NCI-H2196 (cell line): ENCODE measurements around the gene TTYH2.

Source experiments
- DNase-seq: peaks from one replicate; lab custom pipeline; 2025; ENCODE audit not compliant: unreplicated experiment; lab: John Stamatoyannopoulos, UW

Gene TTYH2

GRCh38 chr17:74213861-74214391 lies 555 bp downstream of the TTYH2 start:
- DNase-seq = no peak

DNA sequence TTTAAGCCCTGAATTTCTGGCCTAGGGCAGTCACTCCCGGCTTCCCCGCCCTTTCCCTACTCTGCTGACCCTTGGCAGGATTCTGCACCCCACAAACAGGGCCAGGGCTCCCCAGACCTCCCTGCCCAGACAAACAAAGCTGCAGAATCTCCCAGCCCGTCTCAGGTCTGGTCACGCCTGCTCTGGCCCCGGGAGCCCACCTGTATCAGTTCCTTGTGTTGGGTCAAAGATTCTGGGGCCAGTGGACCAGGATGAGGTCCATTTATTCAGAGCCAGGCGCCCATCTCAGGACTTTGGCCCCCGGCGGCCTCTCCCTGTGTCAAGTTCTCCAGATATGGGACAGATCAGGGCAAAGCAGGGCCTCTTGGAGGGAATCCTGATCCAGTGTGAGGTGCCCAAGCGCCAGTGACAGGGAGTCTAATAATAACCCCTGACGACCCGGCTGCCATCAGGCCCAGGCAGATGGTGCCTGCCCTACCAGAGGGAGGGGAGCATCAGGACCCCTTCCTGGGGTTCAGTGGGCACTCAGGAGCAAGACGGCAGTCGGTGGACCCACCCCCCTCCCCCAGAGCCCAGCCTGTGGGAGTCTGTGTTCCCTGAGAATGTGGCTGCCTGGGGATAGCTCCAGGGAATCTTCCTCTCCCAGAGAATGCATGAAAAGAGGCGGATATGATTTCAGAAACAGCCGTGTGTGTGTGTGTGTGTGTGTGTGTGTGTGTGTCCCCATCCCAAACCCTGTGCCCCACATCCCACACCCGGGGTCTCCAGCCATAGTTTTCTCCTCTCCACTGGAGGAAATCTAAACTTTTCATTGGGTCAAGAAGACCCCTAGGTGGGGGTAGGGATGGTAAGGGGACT lies 1.3 kb downstream of the TTYH2 start:
- DNase-seq = no peak

GRCh38 chr17:74215342-74215727 lies 2.0 kb downstream of the TTYH2 start:
- DNase-seq = no peak

DNA sequence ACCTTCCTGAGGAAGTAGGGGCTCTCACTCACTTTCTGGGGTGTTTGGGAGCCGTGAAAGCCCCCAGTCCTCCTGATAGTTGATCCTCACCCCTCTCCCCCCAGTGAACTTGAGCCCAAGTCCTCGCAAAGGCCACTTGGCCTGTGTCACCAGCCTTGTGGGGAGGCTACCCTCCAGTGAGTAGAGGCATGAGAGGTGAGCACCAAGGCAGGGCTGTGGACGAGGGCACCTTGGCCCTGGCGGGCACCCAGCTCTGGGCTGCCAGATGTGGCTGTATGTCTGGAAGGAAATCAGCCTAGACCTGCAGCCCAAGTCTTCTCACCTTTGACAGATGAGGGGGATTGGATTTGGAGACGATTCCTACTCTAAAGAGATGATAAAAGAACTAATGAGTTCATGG lies 3.1 kb downstream of the TTYH2 start:
- DNase-seq = no peak

DNA sequence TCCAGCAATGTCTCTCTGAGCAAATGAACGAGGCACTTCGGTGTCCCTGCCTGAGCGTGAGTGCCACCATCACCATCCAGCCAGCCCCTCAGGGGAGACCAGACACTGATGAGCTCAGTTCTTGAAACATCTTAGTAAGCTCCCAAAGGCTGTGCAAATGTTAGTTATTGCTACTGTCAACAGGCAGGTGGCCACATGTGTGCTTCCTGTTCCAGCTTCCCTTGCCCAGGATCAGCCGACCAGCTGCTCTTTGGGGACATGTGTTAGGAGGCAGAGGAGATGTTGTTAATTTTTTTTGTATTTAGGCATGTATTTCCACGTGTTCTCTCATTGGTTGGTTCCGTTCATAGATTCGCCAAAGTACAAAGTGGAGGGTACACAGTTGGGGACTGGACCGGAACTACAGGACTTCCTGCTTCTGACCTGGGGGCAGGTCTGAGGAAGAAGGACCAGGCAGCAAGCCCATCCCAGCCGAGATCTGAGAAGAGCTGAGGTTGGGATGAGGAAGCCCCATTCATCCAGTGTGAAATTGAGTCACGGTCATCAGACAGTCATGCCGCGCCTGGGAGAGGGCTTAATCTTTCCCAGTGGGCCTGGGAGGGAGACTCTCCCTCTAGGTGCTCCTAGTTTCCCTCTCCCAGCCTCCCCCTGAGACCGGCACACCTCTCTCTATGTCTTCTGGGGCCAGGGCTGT lies 3.8 kb downstream of the TTYH2 start:
- DNase-seq = peak; percentile 37

GRCh38 chr17:74217888-74218287 lies 4.5 kb downstream of the TTYH2 start:
- no peak for DNase-seq

- DNase-seq = no peak
These were observed 5.1 kb downstream of the TTYH2 start for GRCh38 chr17:74218436-74218835.

DNA sequence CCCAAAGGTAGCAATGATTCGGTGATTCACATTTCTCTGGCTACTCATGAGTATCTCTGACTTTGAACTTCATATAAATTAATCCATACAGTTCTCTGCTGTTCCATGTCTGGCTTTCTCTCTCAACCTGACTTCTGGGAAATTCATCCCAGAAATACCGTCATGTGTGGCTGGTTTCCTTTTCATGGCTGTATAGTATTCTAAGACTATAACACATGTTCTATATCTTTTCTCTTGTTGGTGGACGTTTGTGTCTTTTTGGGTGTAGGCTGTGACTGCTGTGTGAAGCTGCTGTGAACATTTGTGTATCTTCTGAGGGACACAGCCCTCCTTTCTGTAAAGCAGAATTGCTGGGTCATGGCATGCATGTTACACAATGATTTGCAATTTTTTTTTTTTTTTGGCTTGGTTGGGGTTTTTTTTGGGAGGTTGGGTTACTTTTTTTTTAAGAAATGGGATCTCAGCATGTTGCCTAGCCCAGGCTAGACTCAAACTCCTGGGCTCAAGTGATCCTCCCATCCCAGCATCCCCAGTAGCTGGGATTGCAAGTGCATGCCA lies 6.3 kb downstream of the TTYH2 start:
- no peak for DNase-seq

DNA sequence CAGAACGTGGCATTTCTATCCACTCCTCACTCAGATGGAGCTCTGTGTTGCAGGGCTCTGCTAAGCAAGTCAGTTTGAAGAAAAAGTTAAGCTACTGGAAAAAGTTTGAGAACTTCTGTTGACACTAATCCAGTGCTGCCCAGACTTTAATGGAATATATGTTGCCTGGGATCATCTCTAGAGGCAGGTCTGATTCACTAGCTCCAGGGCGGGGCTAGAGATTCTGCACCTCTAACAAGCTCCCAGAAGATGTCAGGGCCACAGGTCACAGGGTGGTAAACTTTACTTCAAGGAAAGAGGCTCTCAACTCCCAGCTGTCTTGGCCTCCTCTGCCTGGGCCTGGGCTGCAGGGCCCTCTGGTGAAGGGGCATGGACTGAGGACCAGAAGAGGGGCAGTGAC lies 6.8 kb downstream of the TTYH2 start:
- no peak for DNase-seq

DNA sequence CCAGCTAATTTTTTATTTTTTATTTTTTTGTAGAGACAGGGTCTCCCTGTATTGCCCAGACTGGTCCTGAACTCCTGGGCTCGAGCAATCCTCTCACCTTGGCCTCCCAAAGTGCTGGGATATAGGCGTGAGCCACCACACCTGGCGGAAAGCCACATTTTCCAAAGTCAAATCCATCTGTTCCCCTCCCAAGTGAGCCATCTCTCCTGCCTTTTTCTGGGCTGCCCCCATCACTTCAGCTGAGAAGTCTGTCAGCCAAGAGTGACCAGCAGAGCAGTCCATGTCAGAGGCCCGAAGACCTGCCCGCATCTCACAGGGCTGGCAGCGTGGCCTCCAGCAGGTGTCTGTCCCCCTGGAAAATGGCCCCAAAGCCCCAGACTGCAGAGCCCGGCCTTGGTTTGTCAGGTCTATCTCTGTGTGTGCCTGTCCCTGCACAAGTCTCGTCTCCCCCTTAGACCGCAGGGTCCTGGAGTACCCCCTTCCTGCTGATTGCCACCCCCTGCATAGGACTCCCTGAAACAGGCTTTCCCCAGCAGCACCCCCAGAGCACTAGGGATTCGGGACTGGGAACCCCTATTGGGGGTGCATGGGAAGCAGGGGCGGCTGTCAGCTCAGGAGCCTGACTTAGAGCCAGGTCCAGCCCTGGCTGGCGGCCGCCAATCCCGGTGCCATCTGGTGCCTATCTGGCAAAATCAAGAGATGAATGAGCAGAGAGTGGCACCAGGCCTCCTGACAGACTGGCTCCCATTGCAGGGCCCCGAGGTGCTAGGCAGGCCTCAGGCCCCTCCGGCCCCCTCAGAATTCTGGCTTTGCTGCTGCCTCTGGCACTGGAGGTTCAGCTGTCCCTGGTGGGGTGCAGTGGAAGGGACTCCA lies 7.8 kb downstream of the TTYH2 start:
- no peak for DNase-seq

DNA sequence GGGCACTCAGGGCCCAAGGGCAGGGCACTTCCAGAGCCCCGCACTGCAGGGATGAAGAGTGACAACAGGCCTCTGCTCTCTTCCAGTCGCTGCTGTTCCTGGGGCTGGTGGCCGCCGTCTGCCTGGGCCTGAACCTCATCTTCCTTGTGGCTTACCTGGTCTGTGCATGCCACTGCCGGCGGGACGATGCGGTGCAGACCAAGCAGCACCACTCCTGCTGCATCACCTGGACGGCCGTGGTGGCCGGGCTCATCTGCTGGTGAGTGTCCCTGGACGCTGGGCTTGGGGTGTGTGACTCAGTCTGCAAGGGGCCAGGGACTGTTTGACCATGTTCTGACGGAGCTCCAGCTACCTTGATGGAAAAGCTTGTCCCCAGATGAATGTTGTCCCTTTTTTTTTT lies 9.0 kb downstream of the TTYH2 start:
- DNase-seq = no peak

GRCh38 chr17:74223901-74224300 lies 10.5 kb downstream of the TTYH2 start:
- no peak for DNase-seq

DNA sequence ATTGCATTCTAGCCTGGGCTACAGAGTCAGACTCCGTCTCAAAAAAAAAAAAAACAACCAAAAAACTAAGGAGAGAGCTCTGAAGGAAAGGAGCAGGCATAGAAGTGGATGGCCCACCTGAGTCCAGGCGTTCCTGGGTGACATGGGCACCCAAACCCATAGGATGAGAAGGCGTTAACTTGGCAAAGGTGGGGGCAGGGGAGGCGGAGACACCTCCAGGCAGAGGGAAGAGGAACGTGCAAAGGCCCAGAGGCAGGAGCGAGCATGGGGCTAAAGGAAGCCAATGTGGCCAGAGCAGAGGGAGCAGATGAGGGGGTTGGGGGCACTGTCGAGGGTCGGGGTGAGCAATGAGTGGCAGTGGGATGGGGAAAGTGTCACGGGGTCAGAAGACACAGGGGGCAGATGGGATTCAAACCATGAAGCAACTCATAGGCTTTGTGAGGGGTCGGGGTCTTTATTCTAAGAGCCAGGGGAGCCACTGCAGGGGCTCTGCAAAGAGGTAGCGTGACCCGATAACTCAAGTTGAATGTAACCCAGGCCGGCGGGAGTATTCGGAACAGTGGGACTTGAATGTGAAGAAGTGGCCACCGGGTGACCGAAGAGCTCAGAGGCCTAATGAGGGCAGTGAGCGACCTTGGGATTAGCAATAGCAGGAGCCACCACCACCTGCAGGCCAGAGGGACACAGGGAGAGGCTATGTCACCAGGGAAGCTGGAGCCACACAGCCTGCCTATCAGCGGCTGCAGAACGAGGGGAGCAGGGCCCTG lies 11.8 kb downstream of the TTYH2 start:
- no peak for DNase-seq

GRCh38 chr17:74226252-74226651 lies 12.9 kb downstream of the TTYH2 start:
- no peak for DNase-seq

DNA sequence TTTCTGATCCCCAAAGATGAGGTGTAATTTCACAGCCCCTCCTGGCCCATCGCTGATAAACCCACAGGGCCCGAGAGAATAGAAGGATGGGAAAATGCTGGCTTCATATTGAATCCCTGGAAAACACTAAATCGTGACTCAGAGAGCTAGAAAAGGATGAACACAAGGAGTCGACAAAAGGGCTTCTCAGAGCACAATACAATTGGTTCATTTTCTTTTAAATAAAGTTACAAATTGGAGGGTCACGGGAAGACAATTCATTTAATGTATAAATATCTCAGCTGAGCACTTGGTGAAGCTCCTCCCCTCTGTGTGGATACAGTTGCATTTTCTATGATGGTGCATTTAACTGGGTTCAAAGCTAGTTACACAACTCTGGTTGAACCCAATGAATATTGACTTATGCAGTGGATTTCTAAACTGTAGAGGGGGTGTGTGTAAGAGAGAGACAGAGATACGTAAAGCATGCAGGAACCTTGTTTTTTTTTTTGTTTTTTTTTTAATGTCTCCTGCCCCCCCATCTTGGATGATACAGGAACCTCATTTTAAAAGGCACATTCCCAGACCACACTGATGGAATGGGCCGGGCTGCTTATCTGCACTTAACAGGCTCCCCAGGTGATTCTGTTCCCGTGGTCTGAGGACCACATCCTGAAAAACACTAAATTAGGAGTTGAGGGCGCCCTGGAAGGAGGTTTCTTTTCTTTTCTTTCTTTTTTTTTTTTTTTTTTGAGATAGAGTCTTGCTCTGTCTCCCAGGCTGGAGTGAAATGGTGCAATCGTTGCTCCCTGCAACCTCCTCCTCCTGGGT lies 14.1 kb downstream of the TTYH2 start:
- DNase-seq = no peak

DNA sequence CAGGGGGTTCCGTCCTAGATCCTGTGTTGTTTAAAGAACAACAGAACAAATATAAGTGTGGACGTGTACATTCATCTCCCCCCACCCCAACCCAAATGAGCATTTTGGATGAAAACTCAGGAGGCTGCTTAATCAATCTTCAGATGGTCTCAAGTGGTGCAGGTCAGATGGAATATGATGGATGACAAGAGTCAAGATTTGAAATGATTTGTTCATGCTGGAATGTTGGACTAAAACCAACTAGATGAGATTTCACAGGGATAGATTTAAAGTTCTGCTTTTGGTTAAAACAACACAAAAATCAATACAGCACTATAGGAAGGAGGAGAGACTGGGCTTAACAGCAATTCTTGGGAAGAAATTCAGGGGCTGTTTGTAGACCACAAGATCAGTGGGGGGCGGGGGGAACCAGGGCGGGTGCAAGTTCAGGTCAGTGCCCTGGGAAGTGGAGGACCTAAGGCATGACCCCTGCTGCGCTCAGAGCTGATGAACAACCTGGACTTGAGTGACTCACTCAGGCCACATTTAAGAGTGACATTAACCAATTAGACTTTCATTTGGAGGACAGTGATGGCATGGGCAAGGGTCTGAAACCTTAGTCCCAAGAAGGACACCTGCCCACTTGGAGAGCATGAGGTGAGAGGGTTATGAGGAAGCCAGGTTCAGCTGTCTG lies 15.1 kb downstream of the TTYH2 start:
- DNase-seq = no peak

DNA sequence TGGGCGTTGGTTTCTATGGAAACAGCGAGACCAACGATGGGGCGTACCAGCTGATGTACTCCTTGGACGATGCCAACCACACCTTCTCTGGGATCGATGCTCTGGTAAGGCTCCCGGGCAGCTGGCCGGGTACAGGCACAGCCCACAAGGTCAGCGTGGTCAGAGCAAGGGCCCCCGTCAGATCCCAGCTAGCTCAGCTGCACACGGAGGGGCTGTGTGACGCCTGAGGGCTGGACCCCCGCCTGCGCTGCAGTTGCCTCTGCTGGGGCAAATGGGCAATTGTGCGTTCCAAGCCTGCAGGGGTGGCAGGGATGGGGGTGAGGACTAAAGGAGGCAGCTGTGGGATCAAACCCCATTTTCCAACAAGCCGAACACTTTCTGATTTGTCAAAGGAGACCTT lies 17.5 kb downstream of the TTYH2 start:
- no peak for DNase-seq

DNA sequence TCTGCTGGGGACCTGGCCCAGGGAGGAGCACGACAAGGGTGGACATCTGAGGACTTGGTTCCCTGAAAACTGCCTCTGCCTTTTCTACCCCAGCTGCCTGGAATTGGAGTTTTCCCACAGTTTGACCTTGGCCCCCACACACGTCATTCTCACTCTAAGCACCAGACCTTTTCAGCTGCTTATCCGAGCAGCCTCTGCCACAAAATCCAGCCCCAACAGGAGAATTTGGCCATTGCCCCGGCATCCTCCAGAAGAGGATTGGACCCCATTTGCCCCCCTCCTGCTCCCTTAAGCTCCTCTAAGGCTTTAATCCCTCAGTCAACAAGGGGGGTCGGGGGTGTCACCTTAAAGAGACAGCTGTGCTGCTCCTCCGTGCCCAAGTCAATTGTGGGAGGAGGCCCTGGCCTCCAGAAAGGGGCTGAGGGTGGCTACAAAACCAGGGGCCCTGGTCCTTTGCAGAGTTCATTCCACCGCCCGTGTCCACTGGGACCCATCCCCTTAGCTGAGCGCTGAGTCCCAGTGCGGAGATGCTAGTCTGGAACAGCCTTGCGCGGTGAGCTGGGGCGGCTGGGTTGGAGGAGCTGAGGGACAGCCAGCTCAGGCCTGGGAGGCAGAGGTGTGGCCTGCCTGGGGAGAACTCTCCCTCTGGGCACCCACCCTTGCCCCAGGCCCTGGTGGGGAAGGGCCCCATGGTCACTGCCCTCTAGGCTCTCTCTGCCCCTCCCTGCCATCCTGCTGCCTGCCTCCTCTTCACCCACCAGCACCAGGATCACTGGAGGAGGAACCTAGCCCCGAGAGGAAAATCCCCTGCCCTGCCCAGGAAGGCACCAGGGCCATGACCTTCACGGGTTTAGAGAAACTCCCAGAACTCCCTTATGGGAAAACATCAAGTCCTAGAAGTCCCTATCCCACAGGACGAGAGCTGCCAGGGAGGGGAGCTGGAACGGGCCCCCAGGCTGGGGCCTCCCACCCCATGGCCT lies 18.8 kb downstream of the TTYH2 start:
- DNase-seq = no peak
